Activated T-helper 1 cell treated with anti-CD3 and anti-CD28 coated beads, Interleukin-2, amount 50 U/mL, for 16 hours (primary cell): ENCODE data around the gene GMPR2.

ENCODE experiments used
- DNase-seq, 2 donors: peaks; one replicate each; pipeline ENCODE4 v3.0.0-alpha.2; 2020; ENCODE audit warnings: low read depth in 1 of 2, low spot score in 1 of 2

GMPR2 gene

GRCh38 chr14:24232645-24233537 is at the start of gene GMPR2:
GMPR2 (plus strand) TSS chr14:24232929; CDS start chr14:24233254, 325 bp downstream.
- no peak for DNase-seq

GRCh38 chr14:24183014-24183481 is 49.7 kb upstream of the GMPR2 start:
- DNase-seq: no peak

GRCh38 chr14:24184104-24184970 is 48.4 kb upstream of the GMPR2 start:
- DNase-seq: no peak

- DNase-seq: no peak
Measured at GRCh38 chr14:24185026-24185425, 47.7 kb upstream of the GMPR2 start.

- no peak for DNase-seq
Measured at GRCh38 chr14:24185741-24186140, 47.0 kb upstream of the GMPR2 start.

GRCh38 chr14:24186831-24187538 is 45.7 kb upstream of the GMPR2 start:
- DNase-seq: no peak

- DNase-seq: no peak
Measured at GRCh38 chr14:24187539-24187915, 45.2 kb upstream of the GMPR2 start.

GRCh38 chr14:24188251-24189058 is 44.3 kb upstream of the GMPR2 start, which contains the start of gene IPO4:
IPO4 (minus strand) TSS chr14:24188816; CDS start chr14:24188787, 29 bp downstream.
- peak; percentile 92 for DNase-seq

- no peak for DNase-seq
Measured at GRCh38 chr14:24189059-24189375, 43.7 kb upstream of the GMPR2 start.

GRCh38 chr14:24189460-24189859 is 43.3 kb upstream of the GMPR2 start:
- no peak for DNase-seq

- DNase-seq: no peak
Measured at GRCh38 chr14:24190416-24190815, 42.3 kb upstream of the GMPR2 start.

GRCh38 chr14:24192933-24193332 is 39.8 kb upstream of the GMPR2 start:
- no peak for DNase-seq

GRCh38 chr14:24194186-24194872 is 38.4 kb upstream of the GMPR2 start:
- no peak for DNase-seq

GRCh38 chr14:24194873-24195185 is 37.9 kb upstream of the GMPR2 start:
- DNase-seq: no peak

- peak; percentile 73 to 78 for DNase-seq
Measured at GRCh38 chr14:24195186-24196070, 37.3 kb upstream of the GMPR2 start, which contains the start of gene TM9SF1. TM9SF1 (minus strand) TSS chr14:24195441; CDS start chr14:24195019, 422 bp downstream.

GRCh38 chr14:24196071-24197055 is 36.4 kb upstream of the GMPR2 start:
- DNase-seq: no peak

- DNase-seq: no peak
Measured at GRCh38 chr14:24197056-24197450, 35.7 kb upstream of the GMPR2 start.
